ENCODE data around the gene RXRA.

RXRA gene

GRCh38 chr9:134466869-134467616, 140.8 kb downstream of the RXRA start:
- no peak overlapping the region for H3K9ac ChIP-seq (ENCODE audit: insufficient read length, low read depth)
- H3K36me3 ChIP-seq (ENCODE audit: insufficient read depth, insufficient read length, low read length): no peaks in the 10 kb centered on the region
- H3K4me1 ChIP-seq (ENCODE audit: insufficient read depth, insufficient read length): peaks cover 3% of the 10 kb centered on the region
- no peaks in the 10 kb centered on the region for H3K9me3 ChIP-seq (ENCODE audit: insufficient read depth, low read length)
- no peaks in the 10 kb centered on the region for H3K27me3 ChIP-seq (ENCODE audit: insufficient read depth, insufficient read length)
- no peak for DNase-seq (ENCODE audit: low read depth, low spot score)
- TF ChIP-seq YY1 (IDR thresholded peaks at IDR 0.05; ENCODE audit: insufficient read depth, insufficient read length) (no peak), ZNF274 (IDR thresholded peaks at IDR 0.05; ENCODE audit: low read depth, low read length) (no peak), SUZ12 (IDR thresholded peaks at IDR 0.05; ENCODE audit: extremely low read depth, insufficient read depth, insufficient read length) (no peak)
- H3K4me3 ChIP-seq (ENCODE audit: insufficient read length, low read depth): no peak overlapping the region

- no peaks in the 10 kb centered on the region for H3K9me3 ChIP-seq (ENCODE audit: insufficient read depth, low read length)
- no peak for DNase-seq (ENCODE audit: low read depth, low spot score)
- no peak overlapping the region for H3K4me3 ChIP-seq (ENCODE audit: insufficient read length, low read depth)
- peaks cover 3% of the 10 kb centered on the region for H3K4me1 ChIP-seq (ENCODE audit: insufficient read depth, insufficient read length)
- no peak for TF ChIP-seq SUZ12 (IDR thresholded peaks at IDR 0.05; ENCODE audit: extremely low read depth, insufficient read depth, insufficient read length)
- no peak for TF ChIP-seq YY1 (IDR thresholded peaks at IDR 0.05; ENCODE audit: insufficient read depth, insufficient read length)
- TF ChIP-seq ZNF274 (IDR thresholded peaks at IDR 0.05; ENCODE audit: low read depth, low read length): no peak
- H3K27me3 ChIP-seq (ENCODE audit: insufficient read depth, insufficient read length): no peaks in the 10 kb centered on the region
- H3K36me3 ChIP-seq (ENCODE audit: insufficient read depth, insufficient read length, low read length): no peaks in the 10 kb centered on the region
- no peak overlapping the region for H3K9ac ChIP-seq (ENCODE audit: insufficient read length, low read depth)
Measured at GRCh38 chr9:134468358-134468757, 142.1 kb downstream of the RXRA start.

- no peaks in the 10 kb centered on the region for H3K36me3 ChIP-seq (ENCODE audit: insufficient read depth, insufficient read length, low read length)
- H3K9ac ChIP-seq (ENCODE audit: insufficient read length, low read depth): no peak overlapping the region
- H3K9me3 ChIP-seq (ENCODE audit: insufficient read depth, low read length): no peaks in the 10 kb centered on the region
- no peak for DNase-seq (ENCODE audit: low read depth, low spot score)
- H3K27me3 ChIP-seq (ENCODE audit: insufficient read depth, insufficient read length): no peaks in the 10 kb centered on the region
- peaks cover 3% of the 10 kb centered on the region for H3K4me1 ChIP-seq (ENCODE audit: insufficient read depth, insufficient read length)
- H3K4me3 ChIP-seq (ENCODE audit: insufficient read length, low read depth): no peak overlapping the region
- TF ChIP-seq YY1 (IDR thresholded peaks at IDR 0.05; ENCODE audit: insufficient read depth, insufficient read length) (no peak), ZNF274 (IDR thresholded peaks at IDR 0.05; ENCODE audit: low read depth, low read length) (no peak), SUZ12 (IDR thresholded peaks at IDR 0.05; ENCODE audit: extremely low read depth, insufficient read depth, insufficient read length) (no peak)
Measured at GRCh38 chr9:134469041-134469875, 143.0 kb downstream of the RXRA start.

GRCh38 chr9:134472256-134472655, 146.0 kb downstream of the RXRA start:
- TF ChIP-seq SUZ12 (IDR thresholded peaks at IDR 0.05; ENCODE audit: extremely low read depth, insufficient read depth, insufficient read length): no peak
- TF ChIP-seq YY1 (IDR thresholded peaks at IDR 0.05; ENCODE audit: insufficient read depth, insufficient read length): no peak
- no peak for TF ChIP-seq ZNF274 (IDR thresholded peaks at IDR 0.05; ENCODE audit: low read depth, low read length)
- H3K9me3 ChIP-seq (ENCODE audit: insufficient read depth, low read length): no peaks in the 10 kb centered on the region
- no peak for DNase-seq (ENCODE audit: low read depth, low spot score)
- no peak overlapping the region for H3K4me3 ChIP-seq (ENCODE audit: insufficient read length, low read depth)
- no peak overlapping the region for H3K9ac ChIP-seq (ENCODE audit: insufficient read length, low read depth)
- no peaks in the 10 kb centered on the region for H3K27me3 ChIP-seq (ENCODE audit: insufficient read depth, insufficient read length)
- H3K4me1 ChIP-seq (ENCODE audit: insufficient read depth, insufficient read length): peaks cover 5% of the 10 kb centered on the region
- no peaks in the 10 kb centered on the region for H3K36me3 ChIP-seq (ENCODE audit: insufficient read depth, insufficient read length, low read length)

GRCh38 chr9:134473141-134474054, 147.1 kb downstream of the RXRA start:
- Histone ChIP-seq H3K4me1 (ENCODE audit: insufficient read depth, insufficient read length) (peaks cover 5% of the 10 kb centered on the region), H3K9ac (ENCODE audit: insufficient read length, low read depth) (no peak overlapping the region), H3K9me3 (ENCODE audit: insufficient read depth, low read length) (no peaks in the 10 kb centered on the region), H3K4me3 (ENCODE audit: insufficient read length, low read depth) (no peak overlapping the region), H3K27me3 (ENCODE audit: insufficient read depth, insufficient read length) (no peaks in the 10 kb centered on the region), H3K36me3 (ENCODE audit: insufficient read depth, insufficient read length, low read length) (no peaks in the 10 kb centered on the region)
- no peak for DNase-seq (ENCODE audit: low read depth, low spot score)
- TF ChIP-seq SUZ12 (IDR thresholded peaks at IDR 0.05; ENCODE audit: extremely low read depth, insufficient read depth, insufficient read length) (no peak), ZNF274 (IDR thresholded peaks at IDR 0.05; ENCODE audit: low read depth, low read length) (no peak), YY1 (IDR thresholded peaks at IDR 0.05; ENCODE audit: insufficient read depth, insufficient read length) (no peak)

- no peak overlapping the region for H3K9ac ChIP-seq (ENCODE audit: insufficient read length, low read depth)
- H3K9me3 ChIP-seq (ENCODE audit: insufficient read depth, low read length): 0 out of 2 replicates have a peak, but pooled peaks cover 3% of the 10 kb centered on the region
- no peaks in the 10 kb centered on the region for H3K36me3 ChIP-seq (ENCODE audit: insufficient read depth, insufficient read length, low read length)
- no peak for DNase-seq (ENCODE audit: low read depth, low spot score)
- H3K27me3 ChIP-seq (ENCODE audit: insufficient read depth, insufficient read length): no peaks in the 10 kb centered on the region
- H3K4me1 ChIP-seq (ENCODE audit: insufficient read depth, insufficient read length): peaks cover 5% of the 10 kb centered on the region
- no peak for TF ChIP-seq YY1 (IDR thresholded peaks at IDR 0.05; ENCODE audit: insufficient read depth, insufficient read length)
- TF ChIP-seq ZNF274 (IDR thresholded peaks at IDR 0.05; ENCODE audit: low read depth, low read length): no peak
- TF ChIP-seq SUZ12 (IDR thresholded peaks at IDR 0.05; ENCODE audit: extremely low read depth, insufficient read depth, insufficient read length): no peak
- no peak overlapping the region for H3K4me3 ChIP-seq (ENCODE audit: insufficient read length, low read depth)
Measured at GRCh38 chr9:134474055-134474370, 147.8 kb downstream of the RXRA start.
